Vagina (tissue), 2 donors: ENCODE data around the gene MAP2K7.

Source experiments
- CTCF ChIP-seq, 3 experiments: fragments of 450-650 bp in 2 of 3; fragments of 200-600 bp in 1 of 3; sonication (generic) in 1 of 3; IDR thresholded peaks; one replicate each; pipeline ENCODE4 v1.5.1; 2017 to 2019; ENCODE audit warnings: antibody characterized with exemption in 3 of 3, mild to moderate bottlenecking in 2 of 3, moderate library complexity in 2 of 3
- POLR2AphosphoS5 ChIP-seq, 2 donors: sonication (generic); formaldehyde crosslinking; IDR thresholded peaks; one replicate each; pipeline ENCODE4 v1.9.0; 2017; ENCODE audit warnings: antibody characterized with exemption in 2 of 2, mild to moderate bottlenecking in 2 of 2, low read depth in 1 of 2; ENCODE audit not compliant: insufficient read depth in 1 of 2

DNA sequence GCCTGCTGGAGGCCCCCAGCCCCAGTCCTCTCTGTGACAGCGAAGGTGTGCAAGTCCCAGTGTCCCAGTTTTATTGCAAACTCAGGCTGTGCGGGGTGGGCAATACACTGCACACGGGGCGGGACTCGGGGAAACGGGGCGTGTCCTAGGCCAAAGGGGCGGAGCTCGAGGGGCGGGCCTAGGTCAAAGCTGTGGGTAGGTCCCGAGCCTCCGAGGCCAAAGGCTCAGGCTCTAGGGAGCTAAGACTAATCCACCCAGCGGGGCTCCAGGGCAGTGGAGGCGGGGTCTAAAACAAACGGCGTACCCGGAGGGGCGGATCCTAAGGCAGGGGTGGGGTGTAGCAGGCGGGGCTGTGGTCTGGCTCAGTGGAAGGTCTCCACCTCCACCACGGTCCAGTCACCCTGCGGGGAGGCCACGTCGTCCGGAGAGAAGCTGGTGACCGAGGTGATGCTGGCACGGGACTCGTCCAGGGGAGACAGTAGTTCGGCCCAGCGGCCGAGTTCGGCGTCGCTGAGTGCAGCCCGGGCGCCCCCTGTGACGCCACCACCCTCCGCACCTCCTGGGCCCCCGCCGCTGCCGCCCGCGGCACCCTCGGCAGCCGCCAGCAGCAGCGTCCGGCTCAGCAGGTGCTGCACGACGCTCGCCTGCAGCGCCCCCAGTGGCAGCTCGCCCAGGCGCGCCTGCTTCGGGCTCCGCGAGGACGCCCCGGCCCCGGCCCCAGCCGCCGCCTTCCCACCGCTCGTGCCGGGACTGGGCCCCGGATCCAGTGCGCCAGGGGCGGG lies 34.8 kb upstream of the MAP2K7 start:
- no peak for TF ChIP-seq POLR2AphosphoS5 (IDR thresholded peaks at IDR 0.05; ENCODE audit: insufficient read depth in 1 of 2, low read depth in 1 of 2)
- TF ChIP-seq CTCF (IDR thresholded peaks at IDR 0.05) = peak; percentile 9 to 59 (median 39)
